Measurements from ENCODE around the gene IL22RA2. TPM values are rescaled to one million over a fixed set of nuclear protein-coding genes. Genes with fewer than 3 reads are reported as not detected.

IL22RA2 gene
- not detected in 2 replicates for polyA plus RNA-seq (2013)

GRCh38 chr6:137173501-137173900, at the start of gene IL22RA2:
Gene IL22RA2 (minus strand): TSS chr6:137173644. CDS start chr6:137161749, 11,895 bp downstream.
- no peak within 1 kb of the TSS for H2BK120ac ChIP-seq (ENCODE audit: insufficient read depth, low read length, poor library complexity)
- H3K9ac ChIP-seq (ENCODE audit: low read length) = no peak within 1 kb of the TSS
- H3K36me3 ChIP-seq (ENCODE audit: control insufficient read depth in 1 of 2, insufficient read depth in 2 of 2, low read length in 2 of 2) = no peaks in the 10 kb centered on the region
- no peak within 1 kb of the TSS for H2BK5ac ChIP-seq (ENCODE audit: low read depth, low read length, poor library complexity)
- H3K4me2 ChIP-seq (ENCODE audit: low read length) = no peak within 1 kb of the TSS
- peaks cover 0 to 2% of the 10 kb centered on the region in 2 experiments for H3K4me1 ChIP-seq (ENCODE audit: control insufficient read depth in 1 of 2, insufficient read depth in 2 of 2, low read length in 2 of 2)
- no peak within 1 kb of the TSS for H2AFZ ChIP-seq (ENCODE audit: insufficient read depth, low read length, poor library complexity)
- no peak within 1 kb of the TSS for H3K4me3 ChIP-seq (ENCODE audit: low read depth, low read length)
- H3K27me3 ChIP-seq (ENCODE audit: insufficient read depth, low read length) = no peaks in the 10 kb centered on the region
- H2BK12ac ChIP-seq (ENCODE audit: low read length) = no peak within 1 kb of the TSS
- H3K79me2 ChIP-seq (ENCODE audit: control insufficient read depth, insufficient read depth, low read length, poor library complexity) = no peaks in the 10 kb centered on the region
- peaks cover 1% of the 10 kb centered on the region for H3K79me1 ChIP-seq (ENCODE audit: low read length)
- peaks cover 2% of the 10 kb centered on the region for H3K9me3 ChIP-seq (ENCODE audit: insufficient read depth, low read depth, low read length)
- no peak within 1 kb of the TSS for H4K91ac ChIP-seq (ENCODE audit: low read depth, low read length)
- peak; percentile 66 to 88 for DNase-seq
- H3K4ac ChIP-seq (ENCODE audit: low read depth, low read length) = no peak within 1 kb of the TSS
- H3K18ac ChIP-seq (ENCODE audit: low read length) = no peak within 1 kb of the TSS
- H4K12ac ChIP-seq (ENCODE audit: low read depth, low read length) = no peak within 1 kb of the TSS
- WGBS (ENCODE audit: extremely low coverage, insufficient coverage, insufficient read length) = no CpG with 5 or more reads among the region's 4 CpGs
- H3K14ac ChIP-seq (ENCODE audit: low read length) = no peak within 1 kb of the TSS
- no peak within 1 kb of the TSS for H4K8ac ChIP-seq (ENCODE audit: low read depth, low read length)
- no peak within 1 kb of the TSS for H2AK5ac ChIP-seq (ENCODE audit: low read length)
- H3K23ac ChIP-seq (ENCODE audit: low read length) = no peak within 1 kb of the TSS
- H3K27ac ChIP-seq (ENCODE audit: low read depth, low read length) = no peak within 1 kb of the TSS

GRCh38 chr6:137222381-137222780, 48.9 kb upstream of the IL22RA2 start:
- Histone ChIP-seq H2BK12ac (ENCODE audit: low read length) (no peak overlapping the region), H3K23ac (ENCODE audit: low read length) (no peak overlapping the region), H3K4ac (ENCODE audit: low read depth, low read length) (no peak overlapping the region), H2BK120ac (ENCODE audit: insufficient read depth, low read length, poor library complexity) (no peak overlapping the region), H4K91ac (ENCODE audit: low read depth, low read length) (no peak overlapping the region), H2AFZ (ENCODE audit: insufficient read depth, low read length, poor library complexity) (no peak overlapping the region), H3K79me2 (ENCODE audit: control insufficient read depth, insufficient read depth, low read length, poor library complexity) (peaks cover 12% of the 10 kb centered on the region), H3K79me1 (ENCODE audit: low read length) (peaks cover 13% of the 10 kb centered on the region), H3K27ac (ENCODE audit: low read depth, low read length) (no peak overlapping the region), H3K4me2 (ENCODE audit: low read length) (no peak overlapping the region), H3K14ac (ENCODE audit: low read length) (no peak overlapping the region), H3K9me3 (ENCODE audit: insufficient read depth, low read depth, low read length) (no peaks in the 10 kb centered on the region), H3K18ac (ENCODE audit: low read length) (no peak overlapping the region), H4K8ac (ENCODE audit: low read depth, low read length) (no peak overlapping the region), H3K27me3 (ENCODE audit: insufficient read depth, low read length) (no peaks in the 10 kb centered on the region), H3K4me3 (ENCODE audit: low read depth, low read length) (no peak overlapping the region), H3K9ac (ENCODE audit: low read length) (no peak overlapping the region), H3K36me3 (ENCODE audit: control insufficient read depth in 1 of 2, insufficient read depth in 2 of 2, low read length in 2 of 2) (no peaks in the 10 kb centered on the region), H2BK5ac (ENCODE audit: low read depth, low read length, poor library complexity) (no peak overlapping the region), H4K12ac (ENCODE audit: low read depth, low read length) (no peak overlapping the region), H3K4me1 (ENCODE audit: control insufficient read depth in 1 of 2, insufficient read depth in 2 of 2, low read length in 2 of 2) (peaks cover 2 to 5% of the 10 kb centered on the region in 2 experiments), H2AK5ac (ENCODE audit: low read length) (no peak overlapping the region)
- no CpG with 5 or more reads among the region's 3 CpGs for WGBS (ENCODE audit: extremely low coverage, insufficient coverage, insufficient read length)
- DNase-seq = no peak

GRCh38 chr6:137219664-137220252, 46.3 kb upstream of the IL22RA2 start:
- Histone ChIP-seq H3K36me3 (ENCODE audit: control insufficient read depth in 1 of 2, insufficient read depth in 2 of 2, low read length in 2 of 2) (no peaks in the 10 kb centered on the region), H2BK120ac (ENCODE audit: insufficient read depth, low read length, poor library complexity) (no peak overlapping the region), H2BK12ac (ENCODE audit: low read length) (no peak overlapping the region), H3K23ac (ENCODE audit: low read length) (no peak overlapping the region), H3K27ac (ENCODE audit: low read depth, low read length) (peak overlapping the region; percentile 67), H3K9ac (ENCODE audit: low read length) (no peak overlapping the region), H3K79me1 (ENCODE audit: low read length) (peaks cover 13% of the 10 kb centered on the region), H3K79me2 (ENCODE audit: control insufficient read depth, insufficient read depth, low read length, poor library complexity) (peaks cover 20% of the 10 kb centered on the region), H3K4me2 (ENCODE audit: low read length) (peak overlapping the region; percentile 64), H2AK5ac (ENCODE audit: low read length) (no peak overlapping the region), H2AFZ (ENCODE audit: insufficient read depth, low read length, poor library complexity) (no peak overlapping the region), H3K27me3 (ENCODE audit: insufficient read depth, low read length) (no peaks in the 10 kb centered on the region), H3K9me3 (ENCODE audit: insufficient read depth, low read depth, low read length) (no peaks in the 10 kb centered on the region), H3K18ac (ENCODE audit: low read length) (no peak overlapping the region), H4K12ac (ENCODE audit: low read depth, low read length) (peak overlapping the region; percentile 27), H2BK5ac (ENCODE audit: low read depth, low read length, poor library complexity) (peak overlapping the region; percentile 35), H4K91ac (ENCODE audit: low read depth, low read length) (no peak overlapping the region), H3K4me1 (ENCODE audit: control insufficient read depth in 1 of 2, insufficient read depth in 2 of 2, low read length in 2 of 2) (peaks cover 6 to 9% of the 10 kb centered on the region in 2 experiments), H4K8ac (ENCODE audit: low read depth, low read length) (peak overlapping the region; percentile 58), H3K4ac (ENCODE audit: low read depth, low read length) (no peak overlapping the region), H3K14ac (ENCODE audit: low read length) (peak overlapping the region; percentile 42), H3K4me3 (ENCODE audit: low read depth, low read length) (no peak overlapping the region)
- WGBS (ENCODE audit: extremely low coverage, insufficient coverage, insufficient read length) = no CpG with 5 or more reads among the region's 6 CpGs
- no peak for DNase-seq

GRCh38 chr6:137218917-137219663, 45.6 kb upstream of the IL22RA2 start, which contains the start of gene IFNGR1:
Gene IFNGR1 (minus strand): TSS chr6:137219385. CDS start chr6:137219327, 58 bp downstream.
- H3K23ac ChIP-seq (ENCODE audit: low read length) = no peak within 1 kb of the TSS
- no peaks in the 10 kb centered on the region for H3K9me3 ChIP-seq (ENCODE audit: insufficient read depth, low read depth, low read length)
- H3K27me3 ChIP-seq (ENCODE audit: insufficient read depth, low read length) = no peaks in the 10 kb centered on the region
- DNase-seq = peak; percentile 94 to 96
- H3K27ac ChIP-seq (ENCODE audit: low read depth, low read length) = peak within 1 kb of the TSS; percentile 94
- peak within 1 kb of the TSS; percentile 99 for H3K14ac ChIP-seq (ENCODE audit: low read length)
- H3K36me3 ChIP-seq (ENCODE audit: control insufficient read depth in 1 of 2, insufficient read depth in 2 of 2, low read length in 2 of 2) = no peaks in the 10 kb centered on the region
- H2BK12ac ChIP-seq (ENCODE audit: low read length) = peak within 1 kb of the TSS; percentile 61
- H4K91ac ChIP-seq (ENCODE audit: low read depth, low read length) = peak within 1 kb of the TSS; percentile 96
- H2AFZ ChIP-seq (ENCODE audit: insufficient read depth, low read length, poor library complexity) = peak within 1 kb of the TSS; percentile 97
- H3K4me3 ChIP-seq (ENCODE audit: low read depth, low read length) = peak within 1 kb of the TSS; percentile 100
- peak within 1 kb of the TSS; percentile 98 for H2BK5ac ChIP-seq (ENCODE audit: low read depth, low read length, poor library complexity)
- peak within 1 kb of the TSS; percentile 99 for H4K8ac ChIP-seq (ENCODE audit: low read depth, low read length)
- H3K18ac ChIP-seq (ENCODE audit: low read length) = peak within 1 kb of the TSS; percentile 100
- peak within 1 kb of the TSS; percentile 98 for H2BK120ac ChIP-seq (ENCODE audit: insufficient read depth, low read length, poor library complexity)
- H4K12ac ChIP-seq (ENCODE audit: low read depth, low read length) = peak within 1 kb of the TSS; percentile 93
- H3K79me2 ChIP-seq (ENCODE audit: control insufficient read depth, insufficient read depth, low read length, poor library complexity) = peaks cover 20% of the 10 kb centered on the region
- H3K79me1 ChIP-seq (ENCODE audit: low read length) = peaks cover 13% of the 10 kb centered on the region
- H3K4ac ChIP-seq (ENCODE audit: low read depth, low read length) = peak within 1 kb of the TSS; percentile 76
- H3K4me2 ChIP-seq (ENCODE audit: low read length) = peak within 1 kb of the TSS; percentile 94
- no CpG with 5 or more reads among the region's 64 CpGs for WGBS (ENCODE audit: extremely low coverage, insufficient coverage, insufficient read length)
- peak within 1 kb of the TSS; percentile 97 for H3K9ac ChIP-seq (ENCODE audit: low read length)
- peak within 1 kb of the TSS; percentile 60 for H2AK5ac ChIP-seq (ENCODE audit: low read length)
- H3K4me1 ChIP-seq (ENCODE audit: control insufficient read depth in 1 of 2, insufficient read depth in 2 of 2, low read length in 2 of 2) = peaks cover 6 to 9% of the 10 kb centered on the region in 2 experiments

Measured in trophoblast cell (in vitro differentiated cells and primary cell).